Loucy (cell line): ENCODE results near the gene MAST4.

Source experiments
- H2AFZ ChIP-seq: fragments of 200-600 bp; sonication (generic); 2 replicates; pipeline ENCODE4 v1.6.0; 2016; ENCODE audit warnings: antibody characterized with exemption, mild to moderate bottlenecking, low read length, moderate library complexity
- H3F3A ChIP-seq: fragments of 200-600 bp; 2 replicates; pipeline ENCODE4 v1.6.0; 2016; ENCODE audit warnings: antibody characterized with exemption, low read depth, mild to moderate bottlenecking
- H3K27me3 ChIP-seq: fragments of 200-600 bp; sonication (generic); 2 replicates; pipeline ENCODE4 v1.6.1; 2014; ENCODE audit warnings: low read length, mild to moderate bottlenecking; ENCODE audit not compliant: insufficient read depth, poor library complexity, severe bottlenecking
- H3K36me3 ChIP-seq: fragments of 200-600 bp; sonication (generic); 2 replicates; pipeline ENCODE4 v1.6.1; 2016; ENCODE audit warnings: low read length; ENCODE audit not compliant: insufficient read depth
- H3K4me1 ChIP-seq: fragments of 200-600 bp; sonication (generic); 2 replicates; pipeline ENCODE4 v1.5.1; 2014; ENCODE audit warnings: low read length, mild to moderate bottlenecking; ENCODE audit not compliant: insufficient read depth, poor library complexity, severe bottlenecking
- H3K4me2 ChIP-seq: fragments of 200-600 bp; sonication (generic); 2 replicates; pipeline ENCODE4 v1.6.0; 2014; ENCODE audit warnings: antibody characterized with exemption, low read length, low read depth, mild to moderate bottlenecking; ENCODE audit not compliant: poor library complexity, severe bottlenecking
- H3K4me3 ChIP-seq: fragments of 200-600 bp; sonication (generic); 2 replicates; pipeline ENCODE4 v1.5.1; 2014; ENCODE audit warnings: low read length, mild to moderate bottlenecking, mixed read lengths; ENCODE audit not compliant: poor library complexity, severe bottlenecking
- H3K79me2 ChIP-seq: fragments of 200-600 bp; sonication (generic); 2 replicates; pipeline ENCODE4 v1.6.1; 2014; ENCODE audit warnings: low read length; ENCODE audit not compliant: insufficient read depth
- H3K9ac ChIP-seq: fragments of 200-600 bp; sonication (generic); 2 replicates; pipeline ENCODE4 v1.6.0; 2014; ENCODE audit warnings: mild to moderate bottlenecking, low read depth, low read length, moderate library complexity; ENCODE audit not compliant: poor library complexity, severe bottlenecking
- H3K9me2 ChIP-seq: fragments of 200-600 bp; sonication (generic); replicated peaks from 2 replicates; pipeline ENCODE4 v1.6.1; 2016; ENCODE audit warnings: low read depth, low read length, mixed read lengths
- H3K9me3 ChIP-seq: fragments of 200-600 bp; sonication (generic); 2 replicates; pipeline ENCODE4 v1.6.1; 2014; ENCODE audit warnings: mild to moderate bottlenecking, antibody characterized with exemption, low read length, low read depth; ENCODE audit not compliant: insufficient read depth
- H4K20me1 ChIP-seq: fragments of 200-600 bp; sonication (generic); 2 replicates; pipeline ENCODE4 v1.6.0; 2014; ENCODE audit warnings: antibody characterized with exemption, low read length, mild to moderate bottlenecking; ENCODE audit not compliant: insufficient read depth, poor library complexity, severe bottlenecking
- EZH2phosphoT487 ChIP-seq: fragments of 200-600 bp; IDR thresholded peaks from 2 replicates; pipeline ENCODE4 v1.6.1; 2018; ENCODE audit warnings: antibody characterized with exemption, mild to moderate bottlenecking, moderate library complexity, borderline replicate concordance
- TF ChIP-seq, protein P1 (sequence below): fragments of 200-600 bp; sonication (generic); conservative IDR thresholded peaks from 2 replicates; pipeline ENCODE4 v1.5.1; 2014; ENCODE audit warnings: mild to moderate bottlenecking, antibody characterized with exemption, low read length

Gene MAST4

DNA sequence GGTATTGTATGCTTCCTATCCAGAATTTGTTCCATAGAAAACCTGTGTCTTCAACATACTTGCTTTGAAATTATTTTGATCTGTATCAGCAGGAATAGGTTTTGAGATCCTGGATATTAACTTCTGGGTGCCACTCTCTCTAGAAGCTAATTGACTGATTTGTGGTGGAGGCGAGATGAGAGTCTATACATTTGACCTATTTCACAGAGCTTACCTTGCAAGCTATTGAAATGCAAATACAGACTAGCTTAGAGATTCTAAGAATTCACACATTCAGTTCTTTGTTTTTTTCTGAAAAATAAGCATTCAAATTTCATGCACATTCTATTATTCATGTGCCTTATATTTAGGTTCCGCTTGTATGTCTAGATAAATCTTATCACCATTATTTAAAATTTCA lies 246.3 kb downstream of the MAST4 start:
- Histone ChIP-seq H3K27me3 (no peaks in the 10 kb centered on the region), H3K36me3 (no peaks in the 10 kb centered on the region)

DNA sequence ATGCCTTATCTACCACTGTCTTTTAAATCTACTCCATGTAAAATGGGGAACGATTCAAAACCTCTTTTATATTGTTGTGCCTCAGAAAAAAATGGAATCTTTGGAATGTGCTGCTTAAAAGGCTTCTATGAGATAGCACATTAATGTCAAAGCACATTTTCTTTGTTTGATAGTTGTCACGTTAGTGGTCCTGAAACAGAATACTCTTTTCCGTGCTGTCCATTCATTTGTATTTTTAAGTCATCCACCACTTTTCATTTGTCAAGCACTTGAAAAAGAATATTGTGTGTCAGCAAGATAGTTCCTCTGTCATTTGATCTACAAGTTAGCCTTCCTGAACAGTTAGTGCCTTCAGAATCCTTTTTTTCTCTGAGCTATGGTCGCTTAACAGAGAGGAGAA lies 246.9 kb downstream of the MAST4 start:
- H3K9me2 ChIP-seq = no peaks in the 10 kb centered on the region
- H2AFZ ChIP-seq = no peak overlapping the region
- no peaks in the 10 kb centered on the region for H3K27me3 ChIP-seq
- H3K9ac ChIP-seq = no peak overlapping the region
- no peak overlapping the region for H3K4me2 ChIP-seq
- no peaks in the 10 kb centered on the region for H3K79me2 ChIP-seq
- H3K4me1 ChIP-seq = no peaks in the 10 kb centered on the region
- H4K20me1 ChIP-seq = no peaks in the 10 kb centered on the region
- no peak overlapping the region for H3K4me3 ChIP-seq
- TF ChIP-seq, protein P1, sequence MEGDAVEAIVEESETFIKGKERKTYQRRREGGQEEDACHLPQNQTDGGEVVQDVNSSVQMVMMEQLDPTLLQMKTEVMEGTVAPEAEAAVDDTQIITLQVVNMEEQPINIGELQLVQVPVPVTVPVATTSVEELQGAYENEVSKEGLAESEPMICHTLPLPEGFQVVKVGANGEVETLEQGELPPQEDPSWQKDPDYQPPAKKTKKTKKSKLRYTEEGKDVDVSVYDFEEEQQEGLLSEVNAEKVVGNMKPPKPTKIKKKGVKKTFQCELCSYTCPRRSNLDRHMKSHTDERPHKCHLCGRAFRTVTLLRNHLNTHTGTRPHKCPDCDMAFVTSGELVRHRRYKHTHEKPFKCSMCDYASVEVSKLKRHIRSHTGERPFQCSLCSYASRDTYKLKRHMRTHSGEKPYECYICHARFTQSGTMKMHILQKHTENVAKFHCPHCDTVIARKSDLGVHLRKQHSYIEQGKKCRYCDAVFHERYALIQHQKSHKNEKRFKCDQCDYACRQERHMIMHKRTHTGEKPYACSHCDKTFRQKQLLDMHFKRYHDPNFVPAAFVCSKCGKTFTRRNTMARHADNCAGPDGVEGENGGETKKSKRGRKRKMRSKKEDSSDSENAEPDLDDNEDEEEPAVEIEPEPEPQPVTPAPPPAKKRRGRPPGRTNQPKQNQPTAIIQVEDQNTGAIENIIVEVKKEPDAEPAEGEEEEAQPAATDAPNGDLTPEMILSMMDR = no peak
- no peak for TF ChIP-seq EZH2phosphoT487
- no peaks in the 10 kb centered on the region for H3K9me3 ChIP-seq
- no peaks in the 10 kb centered on the region for H3F3A ChIP-seq
- no peaks in the 10 kb centered on the region for H3K36me3 ChIP-seq

More for the DNA sequence above, 246.3 kb downstream of the MAST4 start:
- Histone ChIP-seq H2AFZ (no peak overlapping the region), H4K20me1 (no peaks in the 10 kb centered on the region), H3F3A (no peaks in the 10 kb centered on the region), H3K4me1 (no peaks in the 10 kb centered on the region), H3K9me2 (no peaks in the 10 kb centered on the region), H3K4me3 (no peak overlapping the region), H3K79me2 (no peaks in the 10 kb centered on the region), H3K9ac (no peak overlapping the region), H3K9me3 (no peaks in the 10 kb centered on the region), H3K4me2 (no peak overlapping the region)
- TF ChIP-seq, protein P1 = no peak
- no peak for TF ChIP-seq EZH2phosphoT487

DNA sequence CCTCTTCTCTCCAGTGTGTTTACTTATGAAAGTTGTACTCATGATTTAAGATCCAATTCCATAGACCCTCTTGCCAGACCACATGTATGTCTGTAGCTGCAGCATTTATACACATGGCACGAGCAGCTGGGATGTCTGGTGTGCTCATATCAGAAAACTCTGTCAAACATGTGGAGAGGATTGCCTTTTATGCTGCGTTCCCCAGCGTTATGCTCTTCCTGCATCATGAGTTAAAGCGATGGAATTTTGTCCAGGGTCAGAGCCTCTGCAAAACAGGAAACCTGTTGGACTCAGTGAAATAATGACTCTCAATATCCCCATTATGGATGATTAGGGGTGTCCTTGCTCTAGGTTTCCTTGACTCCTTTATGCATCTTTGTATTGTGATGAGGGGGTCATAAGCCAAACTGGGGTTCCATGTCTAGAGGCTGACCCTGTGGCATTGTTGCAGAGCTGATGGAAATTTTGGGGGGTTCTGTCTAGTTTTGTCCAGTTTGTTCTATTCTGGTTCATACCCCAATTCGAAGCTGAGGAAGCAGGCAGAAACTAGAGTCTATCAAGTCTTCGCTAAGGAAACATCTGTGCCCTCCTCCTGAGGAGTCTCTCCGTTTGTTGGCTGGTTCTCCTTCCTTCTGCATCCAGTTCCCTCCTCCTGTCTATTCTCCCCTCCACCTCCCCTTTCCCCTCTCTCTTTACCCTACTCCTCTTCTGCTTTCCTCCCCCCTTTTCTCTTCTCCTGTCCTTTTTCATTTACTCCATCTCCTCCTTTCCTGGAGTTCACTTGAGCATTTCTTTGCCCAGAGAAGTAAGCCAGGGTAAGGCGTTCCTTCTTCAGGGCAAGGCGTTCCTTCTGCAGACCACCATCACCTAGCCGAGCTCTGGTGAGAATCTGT lies 252.8 kb downstream of the MAST4 start:
- H3K9me3 ChIP-seq = no peaks in the 10 kb centered on the region
- no peaks in the 10 kb centered on the region for H3K79me2 ChIP-seq
- no peak overlapping the region for H3K4me2 ChIP-seq
- no peak for TF ChIP-seq EZH2phosphoT487
- H4K20me1 ChIP-seq = no peaks in the 10 kb centered on the region
- no peak overlapping the region for H3K4me3 ChIP-seq
- no peak overlapping the region for H3K9ac ChIP-seq
- H2AFZ ChIP-seq = no peak overlapping the region
- no peaks in the 10 kb centered on the region for H3F3A ChIP-seq
- no peaks in the 10 kb centered on the region for H3K9me2 ChIP-seq
- no peaks in the 10 kb centered on the region for H3K4me1 ChIP-seq
- no peaks in the 10 kb centered on the region for H3K27me3 ChIP-seq
- H3K36me3 ChIP-seq = no peaks in the 10 kb centered on the region

DNA sequence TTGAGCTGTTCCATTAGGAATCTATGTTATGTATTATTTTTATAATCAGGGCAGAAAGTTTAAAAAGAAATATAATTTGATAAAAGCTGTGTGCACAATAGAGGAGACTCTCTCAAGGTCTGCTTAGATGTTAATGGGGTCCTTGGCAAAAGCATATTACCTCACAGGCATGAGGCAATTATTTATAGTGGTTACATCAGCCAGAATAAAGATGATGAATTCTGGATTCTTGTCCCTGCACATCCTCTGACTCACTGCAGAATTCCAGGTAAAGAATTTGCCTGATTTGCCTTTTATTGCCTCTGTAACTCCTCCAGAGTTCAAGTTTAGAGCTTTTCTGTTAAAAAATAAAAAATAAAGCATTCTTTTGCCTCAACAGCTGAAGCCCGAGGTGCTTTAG lies 253.6 kb downstream of the MAST4 start:
- TF ChIP-seq, protein P1 = no peak
- no peaks in the 10 kb centered on the region for H3K79me2 ChIP-seq
- no peaks in the 10 kb centered on the region for H3K27me3 ChIP-seq
- H3F3A ChIP-seq = no peaks in the 10 kb centered on the region
- no peaks in the 10 kb centered on the region for H3K4me1 ChIP-seq
- no peaks in the 10 kb centered on the region for H3K36me3 ChIP-seq
- no peaks in the 10 kb centered on the region for H4K20me1 ChIP-seq
- no peak overlapping the region for H2AFZ ChIP-seq
- H3K9ac ChIP-seq = no peak overlapping the region
- H3K4me3 ChIP-seq = no peak overlapping the region
- H3K9me2 ChIP-seq = no peaks in the 10 kb centered on the region
- H3K4me2 ChIP-seq = no peak overlapping the region
- H3K9me3 ChIP-seq = no peaks in the 10 kb centered on the region
